Memory B cell (primary cell): ENCODE measurements around the gene FRMD4B.
A peak's percentile ranks its signal among the peaks of the same experiment; 100 is the strongest.

Source experiments
- ATAC-seq: fragments of 150-1000 bp; cut with Tn5 transposase; 2 replicates; pipeline ENCODE4 v1.10.0; 2021; ENCODE audit warnings: low read depth, mild to moderate bottlenecking, moderate library complexity
- DNase-seq, 2 donors: peaks; one replicate each; pipeline ENCODE4 v3.0.0; 2022; ENCODE audit warnings: low spot score in 2 of 2
- H3K27ac Mint-ChIP-seq: one replicate; pipeline ENCODE4 v1.8.0; 2022; ENCODE audit warnings: mild to moderate bottlenecking, moderate library complexity, mixed read lengths
- H3K27me3 Mint-ChIP-seq: one replicate; pipeline ENCODE4 v1.8.0; 2022; ENCODE audit warnings: mixed read lengths
- H3K36me3 Mint-ChIP-seq: one replicate; pipeline ENCODE4 v1.8.0; 2022; ENCODE audit warnings: mild to moderate bottlenecking, mixed read lengths
- H3K4me1 Mint-ChIP-seq: one replicate; pipeline ENCODE4 v1.8.0; 2022; ENCODE audit warnings: mixed read lengths
- H3K4me3 Mint-ChIP-seq: one replicate; pipeline ENCODE4 v1.8.0; 2022; ENCODE audit warnings: mild to moderate bottlenecking, moderate library complexity, mixed read lengths
- H3K9me3 Mint-ChIP-seq: one replicate; pipeline ENCODE4 v1.8.0; 2022; ENCODE audit warnings: mixed read lengths

FRMD4B gene

DNA sequence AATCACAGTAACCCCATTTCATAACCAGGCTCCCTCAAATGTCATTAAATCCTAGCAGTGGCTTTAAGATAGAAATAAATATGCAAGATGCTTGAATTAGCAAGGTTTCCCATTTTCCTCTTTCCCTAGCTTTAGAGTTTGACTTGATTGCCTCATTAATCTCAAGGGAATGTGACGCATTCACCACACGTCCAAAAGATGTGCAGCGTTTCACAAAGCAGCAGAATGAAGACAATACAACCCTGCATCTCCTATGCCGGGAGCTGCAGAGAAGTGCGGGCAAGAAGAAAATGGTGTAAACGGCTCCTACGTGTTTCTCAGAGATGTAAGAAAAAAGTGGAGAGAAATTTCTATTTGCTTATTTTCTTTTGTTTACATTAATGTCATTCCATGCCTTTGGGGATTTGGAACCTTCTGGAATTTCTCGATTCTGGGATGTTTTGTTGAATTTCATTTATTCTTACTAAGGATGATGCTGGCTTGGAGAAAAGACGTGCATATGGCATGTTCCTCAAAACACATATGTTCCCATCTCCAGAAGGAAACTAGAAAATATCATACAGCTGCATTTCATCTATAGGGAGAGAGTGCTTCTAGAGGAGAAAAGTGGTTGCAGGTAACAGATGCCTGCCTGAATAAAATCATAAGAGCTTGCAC lies 27.8 kb upstream of the FRMD4B start:
- Mint-ChIP-seq H3K9me3 (peaks cover 1% of the 10 kb centered on the region), H3K4me1 (peaks cover 4% of the 10 kb centered on the region), H3K36me3 (no peaks in the 10 kb centered on the region), H3K27me3 (peaks cover 4% of the 10 kb centered on the region), H3K27ac (no peak overlapping the region), H3K4me3 (no peak overlapping the region)
- DNase-seq (no peak), ATAC-seq (no peak)

DNA sequence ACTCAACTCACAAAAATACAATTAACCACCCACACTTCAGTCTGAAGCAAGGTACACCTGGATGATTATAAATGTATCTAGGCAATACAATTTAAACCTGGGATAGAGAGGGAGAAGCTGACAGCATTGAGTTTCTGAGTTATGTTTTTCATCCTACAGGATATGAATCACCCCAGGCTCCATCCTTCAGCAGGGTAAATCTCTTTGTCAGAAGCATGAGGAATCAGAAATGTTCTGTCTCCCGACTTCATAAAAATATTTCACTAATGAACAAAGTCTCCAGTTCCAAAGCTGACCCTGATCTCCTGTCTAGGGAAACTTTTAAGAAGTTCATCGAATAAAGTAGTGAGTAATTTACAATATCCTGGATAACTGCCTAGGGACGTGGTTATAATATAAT lies 25.5 kb upstream of the FRMD4B start:
- Mint-ChIP-seq H3K9me3 (no peaks in the 10 kb centered on the region), H3K27ac (no peak overlapping the region), H3K4me3 (no peak overlapping the region), H3K27me3 (peaks cover 5% of the 10 kb centered on the region), H3K4me1 (peaks cover 4% of the 10 kb centered on the region), H3K36me3 (no peaks in the 10 kb centered on the region)
- DNase-seq (no peak), ATAC-seq (no peak)

DNA sequence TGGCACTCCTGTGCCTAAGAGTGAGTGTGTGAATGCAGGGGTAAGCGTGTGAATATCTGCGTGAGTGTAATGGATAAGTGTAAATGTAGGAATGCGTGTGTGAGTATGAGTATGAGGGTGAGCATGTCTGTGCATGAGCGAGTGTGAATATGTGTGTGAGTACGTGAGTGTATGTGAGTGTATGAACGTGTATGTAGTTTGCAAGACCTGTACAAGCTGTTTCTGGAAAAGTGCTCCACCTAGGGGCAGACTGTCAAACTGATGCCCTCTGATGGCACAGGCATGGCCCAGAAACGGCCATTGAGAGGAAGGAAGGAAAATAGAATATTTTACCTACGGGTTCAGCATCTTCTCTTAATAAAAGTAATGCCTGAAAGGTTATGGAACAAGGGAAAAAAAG lies 24.4 kb upstream of the FRMD4B start:
- peak; percentile 20 to 37 for DNase-seq
- Mint-ChIP-seq H3K4me3 (no peak overlapping the region), H3K4me1 (peaks cover 4% of the 10 kb centered on the region), H3K9me3 (peaks cover under 1% of the 10 kb centered on the region), H3K27ac (no peak overlapping the region), H3K36me3 (no peaks in the 10 kb centered on the region), H3K27me3 (peaks cover 5% of the 10 kb centered on the region)
- peak; percentile 75 for ATAC-seq

DNA sequence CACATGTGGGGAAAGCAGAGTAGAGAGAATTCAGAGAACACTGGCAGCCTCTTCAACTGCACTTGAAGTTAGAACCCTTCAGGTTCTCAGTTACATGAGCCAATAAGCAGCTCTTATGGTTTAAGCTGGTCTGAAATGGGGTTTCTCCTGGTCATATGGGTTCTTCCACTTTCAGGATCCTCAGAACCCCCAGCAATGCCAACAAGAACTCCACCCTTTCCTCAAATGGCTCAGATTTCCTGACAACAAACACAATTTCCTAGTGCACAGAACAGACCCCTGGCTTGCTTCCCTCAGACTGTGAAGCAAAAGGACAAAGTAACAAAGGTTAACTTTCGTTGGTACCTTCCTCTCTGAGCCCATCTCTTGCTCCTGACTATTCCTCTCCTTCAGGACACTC lies 23.9 kb upstream of the FRMD4B start:
- Mint-ChIP-seq H3K27ac (no peak overlapping the region), H3K36me3 (no peaks in the 10 kb centered on the region), H3K4me1 (peaks cover 4% of the 10 kb centered on the region), H3K27me3 (peaks cover 5% of the 10 kb centered on the region), H3K9me3 (peaks cover 4% of the 10 kb centered on the region), H3K4me3 (no peak overlapping the region)
- ATAC-seq, result no peak
- no peak for DNase-seq

DNA sequence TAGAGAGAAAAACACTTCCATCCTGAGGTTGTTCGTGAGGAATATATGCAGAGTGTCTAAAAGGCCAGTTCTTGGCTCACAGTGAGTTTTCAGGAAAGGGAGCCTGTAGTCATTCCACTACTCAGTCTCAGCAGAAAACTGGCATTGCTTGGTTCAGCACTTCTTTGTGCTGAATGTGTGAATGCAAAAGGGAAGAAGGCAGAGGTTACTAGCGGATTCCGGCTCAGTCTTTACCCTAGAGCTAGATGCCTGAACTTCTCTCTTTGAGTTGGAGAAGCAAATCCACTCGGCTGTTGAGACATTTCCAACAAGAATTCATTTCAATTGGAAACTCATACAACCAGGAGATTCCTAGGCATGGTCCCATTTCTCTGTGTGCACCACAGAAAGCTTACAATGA lies 23.1 kb upstream of the FRMD4B start:
- Mint-ChIP-seq H3K36me3 (no peaks in the 10 kb centered on the region), H3K4me3 (no peak overlapping the region)

DNA sequence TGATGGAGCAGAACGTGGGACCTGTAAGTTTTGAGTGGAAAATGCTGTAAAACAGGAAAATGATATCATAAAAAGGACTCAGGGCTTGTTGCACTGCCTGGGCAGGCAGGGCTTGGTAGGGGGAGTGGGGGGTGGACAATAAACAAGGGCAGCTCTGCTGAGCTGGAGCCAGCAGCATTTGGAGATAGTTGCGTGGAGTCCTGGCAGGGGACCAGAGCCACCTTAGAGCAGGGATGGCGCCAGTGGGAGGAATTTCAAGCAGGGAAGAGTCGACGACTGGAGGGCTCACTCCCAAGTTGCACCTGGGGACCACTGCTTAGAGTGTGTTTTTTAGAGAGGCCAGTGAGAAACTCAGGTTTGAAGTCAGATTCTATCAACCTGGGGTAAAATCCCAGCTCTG lies 22.7 kb upstream of the FRMD4B start:
- DNase-seq, result no peak
- ATAC-seq, result no peak
- H3K4me1 Mint-ChIP-seq, result peaks cover 4% of the 10 kb centered on the region
- H3K4me3 Mint-ChIP-seq, result no peak overlapping the region
- peaks cover 5% of the 10 kb centered on the region for H3K27me3 Mint-ChIP-seq
- no peaks in the 10 kb centered on the region for H3K36me3 Mint-ChIP-seq
- no peak overlapping the region for H3K27ac Mint-ChIP-seq
- H3K9me3 Mint-ChIP-seq, result peaks cover 7% of the 10 kb centered on the region

More for the DNA sequence above, 23.1 kb upstream of the FRMD4B start:
- DNase-seq (no peak), ATAC-seq (no peak)
- Mint-ChIP-seq H3K27me3 (peaks cover 5% of the 10 kb centered on the region), H3K9me3 (peaks cover 7% of the 10 kb centered on the region), H3K4me1 (peaks cover 4% of the 10 kb centered on the region), H3K27ac (no peak overlapping the region)

DNA sequence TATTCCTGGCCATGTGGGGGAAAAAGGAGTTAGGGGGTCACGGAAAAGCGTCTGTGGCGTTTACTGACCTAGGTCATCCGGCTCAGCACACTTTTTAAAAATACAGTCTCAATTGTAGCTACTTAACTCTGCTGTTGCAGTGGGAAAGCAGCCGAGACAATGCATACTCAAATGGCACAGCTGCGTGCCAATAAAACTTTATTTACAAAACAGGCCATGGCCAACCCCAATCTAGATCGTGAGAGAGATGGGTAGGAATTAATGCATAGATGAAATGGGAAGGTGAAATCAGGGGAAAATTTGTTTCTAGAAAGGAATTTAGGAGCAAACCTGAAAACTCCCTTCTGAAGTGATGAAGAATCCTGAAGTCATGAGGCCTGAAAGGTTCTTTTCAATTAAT lies 22.0 kb upstream of the FRMD4B start:
- peaks cover 4% of the 10 kb centered on the region for H3K4me1 Mint-ChIP-seq
- peaks cover 7% of the 10 kb centered on the region for H3K9me3 Mint-ChIP-seq
- no peaks in the 10 kb centered on the region for H3K36me3 Mint-ChIP-seq
- no peak overlapping the region for H3K27ac Mint-ChIP-seq
- ATAC-seq, result no peak
- H3K27me3 Mint-ChIP-seq, result peaks cover 5% of the 10 kb centered on the region
- DNase-seq, result no peak
- H3K4me3 Mint-ChIP-seq, result no peak overlapping the region

DNA sequence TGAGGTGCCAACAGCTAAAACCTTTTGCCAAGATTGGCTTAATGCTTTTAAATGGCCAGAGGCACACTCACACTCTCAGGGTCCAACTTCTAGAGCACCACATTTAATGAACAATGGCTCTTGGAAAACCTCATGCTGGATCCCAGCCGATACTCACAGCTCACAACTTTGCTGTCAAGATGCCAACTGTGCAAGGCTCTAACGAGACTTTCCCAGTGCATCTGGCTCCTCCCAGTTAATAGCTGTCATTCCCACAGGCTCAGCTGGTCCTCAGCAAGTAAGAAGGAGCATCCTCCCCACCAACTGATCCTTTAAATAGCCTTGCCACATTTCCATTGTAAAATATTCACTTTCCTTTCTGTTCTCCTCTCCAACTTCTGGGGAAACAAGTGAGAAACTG lies 20.3 kb upstream of the FRMD4B start:
- DNase-seq (no peak), ATAC-seq (no peak)
- no peak overlapping the region for H3K4me3 Mint-ChIP-seq
- H3K9me3 Mint-ChIP-seq, result peaks cover 7% of the 10 kb centered on the region
- H3K27ac Mint-ChIP-seq, result no peak overlapping the region
- peaks cover 5% of the 10 kb centered on the region for H3K27me3 Mint-ChIP-seq
- no peaks in the 10 kb centered on the region for H3K36me3 Mint-ChIP-seq
- H3K4me1 Mint-ChIP-seq, result peaks cover 4% of the 10 kb centered on the region

DNA sequence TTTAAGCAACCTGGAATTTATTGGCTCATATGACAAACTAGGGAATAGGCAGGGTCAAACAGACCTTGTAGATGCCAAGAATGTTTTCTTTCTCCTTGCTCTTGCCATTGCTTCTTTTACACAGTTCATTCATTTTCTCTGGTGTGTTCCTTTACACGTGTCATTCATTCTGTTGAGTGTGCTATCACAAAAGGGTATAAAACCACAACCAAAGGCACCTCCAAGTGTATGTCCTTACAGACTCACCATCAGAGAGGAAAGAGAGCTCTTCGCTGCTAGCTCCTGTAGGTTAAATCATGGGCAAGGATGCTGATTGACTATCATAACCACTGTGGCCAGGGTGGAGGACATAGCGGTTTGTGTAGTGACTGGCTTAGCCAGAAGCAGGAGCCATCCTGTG lies 19.2 kb upstream of the FRMD4B start:
- Mint-ChIP-seq H3K4me3 (no peak overlapping the region), H3K9me3 (peaks cover 7% of the 10 kb centered on the region), H3K4me1 (peaks cover under 1% of the 10 kb centered on the region), H3K27ac (no peak overlapping the region), H3K27me3 (peaks cover 2% of the 10 kb centered on the region), H3K36me3 (no peaks in the 10 kb centered on the region)
- DNase-seq (no peak), ATAC-seq (no peak)

DNA sequence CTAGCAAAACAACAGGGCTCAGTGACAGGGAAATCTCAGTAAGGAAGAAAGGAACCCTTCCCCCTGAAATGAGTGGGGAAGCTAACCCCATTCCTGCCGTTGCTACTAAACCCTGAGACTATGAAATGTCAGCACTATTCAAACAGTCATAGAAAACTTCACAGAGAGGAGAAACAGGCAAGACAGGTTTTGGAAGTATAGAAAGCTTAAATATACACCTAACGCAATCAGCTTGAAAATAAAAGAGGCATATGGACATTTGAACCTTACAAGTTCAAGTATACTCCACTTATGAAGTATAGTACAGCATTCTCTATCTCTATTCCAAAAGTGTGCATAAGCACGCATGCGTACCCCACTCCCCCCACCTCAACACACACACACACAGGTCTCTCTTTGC lies 17.6 kb upstream of the FRMD4B start:
- Mint-ChIP-seq H3K4me1 (no peaks in the 10 kb centered on the region), H3K4me3 (no peak overlapping the region), H3K36me3 (no peaks in the 10 kb centered on the region), H3K9me3 (peaks cover 7% of the 10 kb centered on the region), H3K27ac (no peak overlapping the region), H3K27me3 (peaks cover 1% of the 10 kb centered on the region)
- ATAC-seq, result no peak
- DNase-seq, result no peak

DNA sequence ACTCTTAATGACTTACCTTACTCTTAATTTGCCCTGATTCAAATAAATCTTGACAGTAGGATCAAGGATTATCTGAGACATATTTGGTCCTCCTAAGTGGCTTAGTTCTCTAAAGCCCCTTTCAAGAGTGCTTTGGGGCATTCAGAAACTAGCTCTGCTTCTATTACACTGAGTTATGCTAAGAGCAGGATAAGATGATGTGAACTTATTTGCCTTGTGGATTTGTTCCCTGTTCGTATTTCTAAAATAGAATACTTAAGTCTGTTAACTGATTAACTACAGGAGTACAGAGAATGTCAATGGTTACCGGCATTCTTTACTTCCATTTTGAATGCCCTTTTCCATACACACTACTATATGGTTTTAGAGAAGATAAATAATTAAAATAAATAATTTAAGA lies 14.8 kb upstream of the FRMD4B start:
- H3K4me1 Mint-ChIP-seq, result no peaks in the 10 kb centered on the region
- ATAC-seq (no peak), DNase-seq (no peak)
- H3K9me3 Mint-ChIP-seq, result peaks cover 10% of the 10 kb centered on the region
- H3K27ac Mint-ChIP-seq, result no peak overlapping the region
- H3K4me3 Mint-ChIP-seq, result no peak overlapping the region
- H3K36me3 Mint-ChIP-seq, result no peaks in the 10 kb centered on the region
- H3K27me3 Mint-ChIP-seq, result peaks cover 2% of the 10 kb centered on the region

DNA sequence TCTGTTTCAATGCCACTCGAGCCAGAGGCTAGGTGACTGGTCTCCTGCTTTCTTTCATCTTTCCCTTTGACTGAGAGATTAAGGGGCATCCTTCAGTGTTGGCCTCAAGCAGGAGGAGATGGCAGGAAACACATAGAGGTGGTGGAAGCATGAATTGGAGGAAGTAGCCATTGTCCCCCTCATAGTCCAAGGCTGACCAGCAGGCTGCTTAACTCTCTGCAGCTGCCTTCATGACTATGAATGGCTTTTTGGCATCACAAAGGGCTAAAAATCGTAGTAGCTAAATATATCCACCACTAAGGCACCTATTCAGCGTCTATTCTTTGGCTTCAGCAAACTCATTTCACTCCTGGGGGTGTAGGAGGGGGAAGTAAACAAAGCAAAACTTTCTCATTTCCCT lies 7.0 kb upstream of the FRMD4B start:
- Mint-ChIP-seq H3K4me3 (no peak overlapping the region), H3K27me3 (peaks cover 11% of the 10 kb centered on the region), H3K27ac (no peak overlapping the region), H3K9me3 (peaks cover 5% of the 10 kb centered on the region), H3K4me1 (no peaks in the 10 kb centered on the region), H3K36me3 (no peaks in the 10 kb centered on the region)
- DNase-seq (no peak), ATAC-seq (no peak)

DNA sequence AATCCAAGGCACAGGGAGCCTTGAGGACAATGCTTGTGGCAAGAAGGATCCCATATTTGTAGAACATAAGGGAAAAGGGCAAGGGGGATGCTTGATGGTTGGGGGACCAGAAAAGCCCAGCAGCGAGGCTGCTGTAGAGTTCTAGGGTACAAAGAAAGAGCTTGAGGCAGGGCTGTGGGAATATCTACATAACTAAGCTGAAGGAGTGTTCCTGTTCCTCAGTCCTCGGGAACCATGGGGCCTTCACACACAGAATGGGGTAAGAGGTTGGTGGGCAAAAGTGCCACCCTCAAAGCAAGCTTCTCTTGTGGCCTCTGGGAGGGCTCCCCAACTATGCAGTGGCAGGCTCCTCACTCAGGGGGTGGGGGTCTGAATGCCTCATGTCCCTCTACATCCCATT lies 6.5 kb upstream of the FRMD4B start:
- Mint-ChIP-seq H3K9me3 (peaks cover 5% of the 10 kb centered on the region), H3K4me3 (no peak overlapping the region), H3K27ac (no peak overlapping the region), H3K36me3 (no peaks in the 10 kb centered on the region), H3K4me1 (no peaks in the 10 kb centered on the region), H3K27me3 (peaks cover 11% of the 10 kb centered on the region)
- DNase-seq (no peak), ATAC-seq (no peak)

DNA sequence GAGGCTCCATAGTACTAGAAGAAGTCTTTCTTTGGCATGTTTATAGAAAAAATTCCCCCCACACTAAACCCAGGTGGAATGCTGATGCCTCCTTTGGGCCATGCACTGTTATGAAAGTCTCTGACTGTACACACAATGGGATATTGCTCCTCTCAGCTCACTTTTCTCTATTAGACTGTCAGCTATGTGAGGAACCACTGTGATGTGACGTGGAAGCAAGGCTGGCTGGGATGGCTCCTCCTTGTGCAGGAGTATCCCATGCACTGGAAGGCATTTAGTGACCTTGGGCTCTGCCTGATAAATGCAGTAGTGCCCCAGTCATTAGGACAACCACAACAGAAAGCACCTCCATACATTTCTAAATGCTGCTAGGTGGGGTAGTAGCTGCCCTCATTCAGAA lies 5.7 kb upstream of the FRMD4B start:
- H3K36me3 Mint-ChIP-seq, result no peaks in the 10 kb centered on the region
- no peak overlapping the region for H3K4me3 Mint-ChIP-seq
- no peak for ATAC-seq
- no peaks in the 10 kb centered on the region for H3K4me1 Mint-ChIP-seq
- peaks cover 2% of the 10 kb centered on the region for H3K9me3 Mint-ChIP-seq
- no peak overlapping the region for H3K27ac Mint-ChIP-seq
- no peak for DNase-seq
- peaks cover 14% of the 10 kb centered on the region for H3K27me3 Mint-ChIP-seq

DNA sequence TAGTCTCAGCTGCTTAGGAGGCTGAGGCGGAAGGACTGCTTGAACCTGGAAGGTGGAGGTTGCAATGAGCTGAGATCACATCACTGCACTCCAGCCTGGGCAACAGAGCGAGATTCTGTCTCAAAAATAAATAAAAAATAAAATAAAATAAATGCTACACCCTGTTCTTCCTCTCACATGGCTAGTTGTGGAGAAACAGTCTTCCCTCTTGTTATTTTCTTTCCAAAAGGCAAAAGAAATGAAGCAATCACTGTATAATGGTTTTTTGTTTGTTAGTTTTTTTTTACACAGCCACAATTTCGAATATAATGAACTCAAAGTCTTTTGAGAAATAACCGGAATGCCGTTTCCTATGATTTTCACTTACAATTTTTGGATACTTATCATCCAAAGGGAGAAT lies 4.9 kb upstream of the FRMD4B start:
- no peak overlapping the region for H3K27ac Mint-ChIP-seq
- peaks cover 2% of the 10 kb centered on the region for H3K9me3 Mint-ChIP-seq
- no peaks in the 10 kb centered on the region for H3K4me1 Mint-ChIP-seq

More for the DNA sequence above, 4.9 kb upstream of the FRMD4B start:
- no peak for ATAC-seq
- no peak for DNase-seq
- H3K36me3 Mint-ChIP-seq, result no peaks in the 10 kb centered on the region
- H3K27me3 Mint-ChIP-seq, result peaks cover 17% of the 10 kb centered on the region
- no peak overlapping the region for H3K4me3 Mint-ChIP-seq
